ENCODE results near the gene H1-8. TPM values are rescaled to one million over a fixed set of nuclear protein-coding genes. Genes with fewer than 3 reads are reported as not detected.

H1-8 gene
- polyA plus RNA-seq, 2 donors, result not detected

- WGBS, 2 donors, result 93 to 94% methylated on average over 18 of the region's 18 CpGs
- no peak overlapping the region for H3K27ac ChIP-seq (ENCODE audit: low read depth in 2 of 2, low read length in 1 of 2)
- no peak overlapping the region for H3K4me3 ChIP-seq (ENCODE audit: low read depth in 1 of 2, low read length in 2 of 2)
- H3K4me1 ChIP-seq (ENCODE audit: control insufficient read depth in 2 of 2, insufficient read depth in 2 of 2, low read length in 1 of 2), result peaks cover 0 to 3% of the 10 kb centered on the region in 2 donors
- no peaks in the 10 kb centered on the region for H3K9me3 ChIP-seq (ENCODE audit: control insufficient read depth in 2 of 2, insufficient read depth in 1 of 2, low read depth in 1 of 2, low read length in 1 of 2)
- no peaks in the 10 kb centered on the region for H3K27me3 ChIP-seq (ENCODE audit: control insufficient read depth in 1 of 2, insufficient read depth in 2 of 2, low read length in 2 of 2)
- H3K36me3 ChIP-seq (ENCODE audit: control insufficient read depth in 2 of 2, insufficient read depth in 2 of 2, low read length in 1 of 2), result peaks cover 15 to 21% of the 10 kb centered on the region in 2 donors
These were observed 40.1 kb upstream of the H1-8 start for GRCh38 chr3:129502641-129503408.

GRCh38 chr3:129503471-129504291, 39.3 kb upstream of the H1-8 start:
- H3K9me3 ChIP-seq (ENCODE audit: control insufficient read depth in 2 of 2, insufficient read depth in 1 of 2, low read depth in 1 of 2, low read length in 1 of 2), result no peaks in the 10 kb centered on the region
- H3K27me3 ChIP-seq (ENCODE audit: control insufficient read depth in 1 of 2, insufficient read depth in 2 of 2, low read length in 2 of 2), result no peaks in the 10 kb centered on the region
- no peak overlapping the region for H3K27ac ChIP-seq (ENCODE audit: low read depth in 2 of 2, low read length in 1 of 2)
- no peak overlapping the region for H3K4me3 ChIP-seq (ENCODE audit: low read depth in 1 of 2, low read length in 2 of 2)
- 88 to 89% methylated on average over 13 of the region's 13 CpGs for WGBS, 2 donors
- peaks cover 15 to 21% of the 10 kb centered on the region in 2 donors for H3K36me3 ChIP-seq (ENCODE audit: control insufficient read depth in 2 of 2, insufficient read depth in 2 of 2, low read length in 1 of 2)
- H3K4me1 ChIP-seq (ENCODE audit: control insufficient read depth in 2 of 2, insufficient read depth in 2 of 2, low read length in 1 of 2), result peaks cover 0 to 3% of the 10 kb centered on the region in 2 donors

GRCh38 chr3:129504471-129505100, 38.4 kb upstream of the H1-8 start:
- H3K27me3 ChIP-seq (ENCODE audit: control insufficient read depth in 1 of 2, insufficient read depth in 2 of 2, low read length in 2 of 2), result no peaks in the 10 kb centered on the region
- H3K27ac ChIP-seq (ENCODE audit: low read depth in 2 of 2, low read length in 1 of 2), result no peak overlapping the region
- peaks cover 0 to 3% of the 10 kb centered on the region in 2 donors for H3K4me1 ChIP-seq (ENCODE audit: control insufficient read depth in 2 of 2, insufficient read depth in 2 of 2, low read length in 1 of 2)
- no peaks in the 10 kb centered on the region for H3K9me3 ChIP-seq (ENCODE audit: control insufficient read depth in 2 of 2, insufficient read depth in 1 of 2, low read depth in 1 of 2, low read length in 1 of 2)
- 79 to 82% methylated on average over 5 of the region's 5 CpGs for WGBS, 2 donors
- no peak overlapping the region for H3K4me3 ChIP-seq (ENCODE audit: low read depth in 1 of 2, low read length in 2 of 2)
- peaks cover 15 to 21% of the 10 kb centered on the region in 2 donors for H3K36me3 ChIP-seq (ENCODE audit: control insufficient read depth in 2 of 2, insufficient read depth in 2 of 2, low read length in 1 of 2)

- Histone ChIP-seq H3K27ac (ENCODE audit: low read depth in 2 of 2, low read length in 1 of 2) (no peak overlapping the region), H3K4me1 (ENCODE audit: control insufficient read depth in 2 of 2, insufficient read depth in 2 of 2, low read length in 1 of 2) (peaks cover 0 to 3% of the 10 kb centered on the region in 2 donors), H3K36me3 (ENCODE audit: control insufficient read depth in 2 of 2, insufficient read depth in 2 of 2, low read length in 1 of 2) (peaks cover 10 to 21% of the 10 kb centered on the region in 2 donors), H3K4me3 (ENCODE audit: low read depth in 1 of 2, low read length in 2 of 2) (no peak overlapping the region), H3K9me3 (ENCODE audit: control insufficient read depth in 2 of 2, insufficient read depth in 1 of 2, low read depth in 1 of 2, low read length in 1 of 2) (no peaks in the 10 kb centered on the region), H3K27me3 (ENCODE audit: control insufficient read depth in 1 of 2, insufficient read depth in 2 of 2, low read length in 2 of 2) (no peaks in the 10 kb centered on the region)
- WGBS, 2 donors, result 71 to 78% methylated on average over 6 of the region's 6 CpGs
These were observed 37.6 kb upstream of the H1-8 start for GRCh38 chr3:129505341-129505740.

- Histone ChIP-seq H3K4me1 (ENCODE audit: control insufficient read depth in 2 of 2, insufficient read depth in 2 of 2, low read length in 1 of 2) (no peaks in the 10 kb centered on the region), H3K9me3 (ENCODE audit: control insufficient read depth in 2 of 2, insufficient read depth in 1 of 2, low read depth in 1 of 2, low read length in 1 of 2) (no peaks in the 10 kb centered on the region), H3K27me3 (ENCODE audit: control insufficient read depth in 1 of 2, insufficient read depth in 2 of 2, low read length in 2 of 2) (no peaks in the 10 kb centered on the region), H3K36me3 (ENCODE audit: control insufficient read depth in 2 of 2, insufficient read depth in 2 of 2, low read length in 1 of 2) (peaks cover 10 to 14% of the 10 kb centered on the region in 2 donors), H3K27ac (ENCODE audit: low read depth in 2 of 2, low read length in 1 of 2) (no peak overlapping the region), H3K4me3 (ENCODE audit: low read depth in 1 of 2, low read length in 2 of 2) (no peak overlapping the region)
- WGBS, 2 donors, result 83 to 86% methylated on average over 9 of the region's 9 CpGs
These were observed 36.7 kb upstream of the H1-8 start for GRCh38 chr3:129506231-129506742.

- Histone ChIP-seq H3K27me3 (ENCODE audit: control insufficient read depth in 1 of 2, insufficient read depth in 2 of 2, low read length in 2 of 2) (no peaks in the 10 kb centered on the region), H3K4me3 (ENCODE audit: low read depth in 1 of 2, low read length in 2 of 2) (no peak overlapping the region), H3K4me1 (ENCODE audit: control insufficient read depth in 2 of 2, insufficient read depth in 2 of 2, low read length in 1 of 2) (no peaks in the 10 kb centered on the region), H3K9me3 (ENCODE audit: control insufficient read depth in 2 of 2, insufficient read depth in 1 of 2, low read depth in 1 of 2, low read length in 1 of 2) (no peaks in the 10 kb centered on the region), H3K27ac (ENCODE audit: low read depth in 2 of 2, low read length in 1 of 2) (no peak overlapping the region), H3K36me3 (ENCODE audit: control insufficient read depth in 2 of 2, insufficient read depth in 2 of 2, low read length in 1 of 2) (peaks cover 10 to 11% of the 10 kb centered on the region in 2 donors)
- 70 to 83% methylated on average over 9 of the region's 9 CpGs for WGBS, 2 donors
These were observed 35.7 kb upstream of the H1-8 start for GRCh38 chr3:129507181-129507831.

GRCh38 chr3:129512595-129512994, 30.4 kb upstream of the H1-8 start:
- Histone ChIP-seq H3K4me3 (ENCODE audit: low read depth in 1 of 2, low read length in 2 of 2) (no peak overlapping the region), H3K27ac (ENCODE audit: low read depth in 2 of 2, low read length in 1 of 2) (no peak overlapping the region)

GRCh38 chr3:129513705-129514104, 29.3 kb upstream of the H1-8 start:
- Histone ChIP-seq H3K27ac (ENCODE audit: low read depth in 2 of 2, low read length in 1 of 2) (no peak overlapping the region), H3K9me3 (ENCODE audit: control insufficient read depth in 2 of 2, insufficient read depth in 1 of 2, low read depth in 1 of 2, low read length in 1 of 2) (no peaks in the 10 kb centered on the region), H3K4me1 (ENCODE audit: control insufficient read depth in 2 of 2, insufficient read depth in 2 of 2, low read length in 1 of 2) (no peaks in the 10 kb centered on the region), H3K36me3 (ENCODE audit: control insufficient read depth in 2 of 2, insufficient read depth in 2 of 2, low read length in 1 of 2) (peaks cover 0 to 26% of the 10 kb centered on the region in 2 donors), H3K4me3 (ENCODE audit: low read depth in 1 of 2, low read length in 2 of 2) (no peak overlapping the region), H3K27me3 (ENCODE audit: control insufficient read depth in 1 of 2, insufficient read depth in 2 of 2, low read length in 2 of 2) (no peaks in the 10 kb centered on the region)
- WGBS, 2 donors, result 91 to 94% methylated on average over 6 to 8 of the region's 8 CpGs

More at GRCh38 chr3:129512595-129512994, 30.4 kb upstream of the H1-8 start:
- H3K4me1 ChIP-seq (ENCODE audit: control insufficient read depth in 2 of 2, insufficient read depth in 2 of 2, low read length in 1 of 2), result no peaks in the 10 kb centered on the region
- H3K9me3 ChIP-seq (ENCODE audit: control insufficient read depth in 2 of 2, insufficient read depth in 1 of 2, low read depth in 1 of 2, low read length in 1 of 2), result no peaks in the 10 kb centered on the region
- peaks cover 0 to 23% of the 10 kb centered on the region in 2 donors for H3K36me3 ChIP-seq (ENCODE audit: control insufficient read depth in 2 of 2, insufficient read depth in 2 of 2, low read length in 1 of 2)
- H3K27me3 ChIP-seq (ENCODE audit: control insufficient read depth in 1 of 2, insufficient read depth in 2 of 2, low read length in 2 of 2), result no peaks in the 10 kb centered on the region

- H3K9me3 ChIP-seq (ENCODE audit: control insufficient read depth in 2 of 2, insufficient read depth in 1 of 2, low read depth in 1 of 2, low read length in 1 of 2), result no peaks in the 10 kb centered on the region
- H3K4me1 ChIP-seq (ENCODE audit: control insufficient read depth in 2 of 2, insufficient read depth in 2 of 2, low read length in 1 of 2), result no peaks in the 10 kb centered on the region
- no peak overlapping the region for H3K27ac ChIP-seq (ENCODE audit: low read depth in 2 of 2, low read length in 1 of 2)
- 96 to 97% methylated on average over 10 of the region's 10 CpGs for WGBS, 2 donors
- H3K36me3 ChIP-seq (ENCODE audit: control insufficient read depth in 2 of 2, insufficient read depth in 2 of 2, low read length in 1 of 2), result peaks cover 0 to 26% of the 10 kb centered on the region in 2 donors
- no peaks in the 10 kb centered on the region for H3K27me3 ChIP-seq (ENCODE audit: control insufficient read depth in 1 of 2, insufficient read depth in 2 of 2, low read length in 2 of 2)
- no peak overlapping the region for H3K4me3 ChIP-seq (ENCODE audit: low read depth in 1 of 2, low read length in 2 of 2)
These were observed 28.9 kb upstream of the H1-8 start for GRCh38 chr3:129514110-129514509.
